Islet of Langerhans (tissue), 1 donor: ENCODE results near the gene RBM47.
"Not testable (repeated sequence)": the region's sequence is repeated elsewhere in the genome, so short reads cannot be mapped to it uniquely, and the experiment has no call there.

Experiments
- FAIRE-seq: peaks from one replicate; lab custom pipeline; 2011; peaks lifted over from hg19 to GRCh38; lab: Jason Lieb, UNC

The RBM47 gene

DNA sequence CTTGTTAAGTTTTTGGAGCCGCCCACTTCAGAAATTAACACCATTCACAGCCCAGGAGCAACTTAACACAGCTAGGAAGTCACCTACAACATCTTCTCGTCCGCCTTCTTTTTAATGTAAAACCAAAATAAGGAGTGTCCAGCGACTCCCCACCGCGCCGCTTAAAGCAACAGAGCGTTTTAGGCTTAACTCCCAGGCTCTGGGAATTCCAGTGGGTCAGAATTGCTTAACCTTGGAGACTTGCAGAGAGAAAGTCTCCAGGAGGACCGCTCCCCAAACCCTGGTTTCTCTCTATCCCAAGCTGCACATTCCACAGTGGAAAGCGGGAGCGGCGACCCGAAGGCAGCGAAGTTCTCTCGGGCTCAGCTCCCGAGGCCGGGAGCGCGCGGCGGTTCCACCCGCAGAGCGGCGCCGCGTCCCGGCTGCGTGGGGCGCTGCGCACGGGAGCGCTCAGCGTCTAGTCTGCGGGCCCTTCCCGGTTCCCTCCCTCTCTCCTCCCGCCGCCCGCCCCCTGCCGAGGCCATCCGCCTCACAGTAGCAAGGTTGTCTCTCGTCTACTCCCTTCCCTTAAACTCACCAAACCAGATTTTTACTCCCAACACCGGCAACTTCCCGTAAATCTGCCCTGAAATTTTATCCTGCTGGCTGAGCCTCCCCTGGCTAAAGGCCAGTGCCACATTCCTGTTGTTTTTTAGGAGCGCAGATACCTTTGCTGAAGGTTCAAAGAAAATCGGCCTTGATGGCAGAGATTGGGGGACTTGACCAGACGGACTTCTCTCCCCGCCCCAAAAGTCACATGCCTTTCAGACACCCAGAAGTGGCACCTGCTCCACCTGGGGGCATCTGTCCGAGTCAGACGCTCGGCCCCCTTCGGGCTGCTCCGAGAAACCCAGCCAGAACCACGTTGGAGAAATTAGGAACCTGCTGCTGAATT lies at the start of gene RBM47:
Gene RBM47 (minus strand): TSS at position 464 of the 934 bp plus-strand sequence. CDS start 190,971 bp downstream, outside the sequence.
- no peak for FAIRE-seq

DNA sequence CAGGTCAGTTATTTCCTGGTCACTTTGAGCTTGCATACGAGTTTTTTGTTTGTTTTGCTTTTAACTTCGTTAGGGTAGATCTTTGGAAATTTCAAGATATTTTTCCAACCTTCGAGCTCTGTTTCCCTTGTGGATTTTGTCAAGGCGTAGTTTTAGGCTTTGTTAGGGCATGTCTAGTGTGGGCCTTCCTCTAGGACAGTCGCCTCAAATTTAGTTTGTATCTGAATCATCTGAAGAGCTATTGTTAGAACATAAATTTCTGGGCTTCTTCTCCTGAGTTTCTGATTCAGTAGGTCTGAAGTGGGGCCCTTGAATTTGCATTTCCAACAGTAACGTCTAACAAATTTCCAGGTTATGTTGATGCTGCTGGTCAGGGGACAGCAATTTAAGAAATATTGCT lies 48.8 kb upstream of the RBM47 start:
- no peak for FAIRE-seq

GRCh38 chr4:40675166-40675565 lies 45.5 kb upstream of the RBM47 start:
- FAIRE-seq: no peak

DNA sequence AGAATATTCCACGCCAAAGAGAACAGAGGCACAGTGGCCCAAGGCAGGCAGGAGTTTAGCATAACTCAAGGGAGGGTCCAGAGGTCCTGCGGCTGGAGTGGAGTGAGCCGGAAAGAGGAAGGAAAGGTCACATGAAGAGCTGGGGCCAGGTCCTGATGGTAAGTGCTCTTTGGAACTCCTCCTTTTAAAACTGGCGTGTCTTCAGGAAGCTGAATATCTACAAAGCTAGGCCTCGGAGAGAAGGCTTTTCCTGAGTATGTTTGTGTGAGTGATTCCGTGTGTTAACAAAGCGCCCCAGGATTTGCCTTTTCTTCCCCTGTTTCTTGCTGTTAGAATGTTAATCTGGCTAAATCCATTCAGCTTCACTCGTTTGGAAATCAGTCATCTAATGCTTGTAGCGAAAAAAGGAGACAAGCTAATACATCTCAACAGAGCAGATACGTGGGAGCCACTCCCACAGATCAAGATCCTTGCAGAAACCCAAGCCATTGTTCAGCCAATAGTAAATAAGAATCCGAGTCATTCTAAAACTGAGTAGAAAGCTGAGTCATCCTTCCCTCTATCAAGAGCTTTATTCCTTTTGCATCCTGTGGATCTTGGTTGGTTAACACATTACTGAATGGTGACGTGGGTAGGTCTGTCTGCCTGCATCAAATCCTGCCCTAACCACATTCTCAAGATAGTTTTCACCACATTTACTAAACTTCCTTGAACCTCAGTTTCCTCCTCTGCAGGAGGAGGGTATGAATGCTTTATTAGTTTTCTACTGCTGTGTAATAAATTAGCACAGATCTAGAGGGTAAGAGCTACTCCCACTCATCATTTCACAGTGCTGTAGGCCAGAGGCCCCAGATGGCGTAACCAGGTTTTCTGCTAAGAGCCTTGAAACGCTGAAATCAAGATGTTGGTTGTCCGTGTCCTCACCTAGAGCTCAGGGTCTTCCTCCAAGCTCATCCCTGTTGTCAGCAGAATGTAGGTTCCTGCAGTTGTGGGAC lies 43.2 kb upstream of the RBM47 start:
- peak; percentile 79 for FAIRE-seq

- FAIRE-seq: no peak
Observed at GRCh38 chr4:40669504-40669903, 39.8 kb upstream of the RBM47 start.

- FAIRE-seq: no peak
Observed at GRCh38 chr4:40665842-40666241, 36.2 kb upstream of the RBM47 start.

DNA sequence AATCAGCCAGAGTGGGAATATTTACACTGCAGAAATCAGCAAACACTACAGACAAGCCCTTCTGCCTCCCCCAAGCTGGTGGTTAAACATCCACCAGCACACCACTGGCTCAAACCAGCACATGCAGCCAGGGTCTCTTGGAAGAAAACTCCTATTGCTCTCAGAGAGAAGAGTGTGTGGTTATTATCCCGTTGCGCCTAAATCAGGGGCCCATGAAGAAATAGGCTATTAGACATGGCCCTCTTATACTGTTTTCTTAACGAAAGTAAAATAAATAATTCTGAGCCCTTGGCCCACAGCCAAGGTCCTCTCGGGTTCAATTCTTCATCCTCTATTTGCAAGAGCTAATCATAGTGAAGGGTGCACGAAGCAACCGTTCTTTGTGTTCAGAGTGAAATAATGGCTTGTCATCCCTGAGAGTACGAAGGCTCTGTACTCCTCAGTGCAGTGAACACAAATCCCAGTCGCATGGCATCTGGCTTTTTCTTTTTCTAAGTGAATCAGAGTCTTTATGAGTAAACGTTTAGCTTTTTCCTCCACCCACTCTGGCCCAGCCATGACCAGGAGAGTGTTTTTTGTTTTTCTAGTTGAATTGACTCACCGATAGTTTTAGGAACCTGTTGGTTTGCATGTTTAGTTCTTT lies 33.4 kb upstream of the RBM47 start:
- FAIRE-seq: peak; percentile 86

- FAIRE-seq: no peak
Observed at GRCh38 chr4:40661803-40662202, 32.1 kb upstream of the RBM47 start.

DNA sequence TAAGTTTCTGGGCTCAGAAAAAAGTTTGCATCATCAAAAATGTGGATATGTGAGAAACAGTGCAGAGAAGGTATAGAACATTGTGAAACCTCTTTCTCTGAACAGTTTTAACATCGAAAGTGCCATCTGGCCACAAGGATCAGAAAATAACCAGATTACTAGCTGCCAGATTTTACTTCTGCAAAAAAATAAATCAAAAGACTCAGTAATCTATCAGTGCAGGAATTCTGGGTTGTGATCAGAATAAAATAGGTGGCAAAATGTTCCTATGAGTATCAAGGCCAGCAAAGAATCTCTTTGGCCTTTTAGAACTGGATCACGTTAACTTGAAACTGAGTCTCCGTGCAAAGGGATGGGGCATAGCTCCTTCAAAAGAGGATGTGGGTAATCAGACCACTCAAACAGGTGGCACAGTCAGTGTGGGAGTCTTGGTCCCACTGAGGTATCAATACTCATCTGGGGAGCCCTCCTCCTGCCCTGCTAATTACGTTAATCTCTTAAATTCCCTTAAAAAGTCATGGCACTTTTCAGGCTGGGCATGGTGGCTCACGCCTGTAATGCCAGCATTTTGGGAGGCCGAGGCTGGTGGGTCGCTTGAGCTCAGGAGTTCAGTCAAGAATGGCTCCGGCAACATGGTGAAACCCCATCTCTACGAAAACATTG lies 26.7 kb upstream of the RBM47 start:
- no peak for FAIRE-seq

GRCh38 chr4:40651280-40651679 lies 21.6 kb upstream of the RBM47 start:
- no peak for FAIRE-seq

DNA sequence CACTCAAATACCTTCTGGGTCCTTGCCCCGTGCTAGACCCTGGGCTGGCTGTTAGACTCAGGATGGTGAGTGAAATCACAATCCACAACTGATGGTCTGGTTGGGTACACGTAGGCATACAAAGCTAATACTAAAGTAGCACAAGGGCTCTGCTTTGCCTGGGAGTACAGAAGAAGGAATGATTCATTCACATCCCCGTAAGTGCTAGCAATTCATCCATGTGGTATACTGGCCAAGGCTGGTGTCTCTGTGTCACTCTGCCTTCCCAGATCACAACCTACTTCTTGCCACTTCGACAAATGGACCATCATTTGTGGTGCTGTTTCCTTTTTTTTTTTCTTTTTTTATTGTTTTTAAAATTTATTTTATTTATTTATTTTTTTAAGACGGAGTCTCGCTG lies 19.7 kb upstream of the RBM47 start:
- no peak for FAIRE-seq

DNA sequence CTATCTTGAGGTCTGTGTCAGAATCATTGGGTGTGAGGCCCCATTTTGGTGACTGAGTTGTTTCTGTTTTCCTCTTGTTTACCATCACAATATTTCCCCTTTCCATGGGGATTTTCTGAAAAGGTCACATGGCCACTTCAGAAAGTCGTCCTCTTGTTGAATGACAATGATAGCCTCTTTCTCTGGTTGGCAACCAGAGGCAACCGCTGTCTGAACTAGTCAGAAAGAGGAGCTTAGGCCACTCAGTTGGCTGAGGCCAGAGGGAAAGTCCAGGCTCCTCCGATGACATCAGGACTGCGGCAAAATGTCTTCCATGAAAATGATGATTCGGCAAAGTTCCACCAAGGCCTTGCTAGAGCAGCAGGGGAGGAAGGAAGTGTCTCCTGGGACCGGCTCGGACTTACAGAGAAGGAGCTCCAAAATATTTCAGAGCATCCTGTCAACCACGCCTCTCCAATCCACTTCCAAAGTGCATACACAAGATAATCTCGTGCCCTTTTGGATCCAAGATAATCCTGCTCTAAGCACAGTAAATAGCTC lies 19.1 kb upstream of the RBM47 start:
- no peak for FAIRE-seq

DNA sequence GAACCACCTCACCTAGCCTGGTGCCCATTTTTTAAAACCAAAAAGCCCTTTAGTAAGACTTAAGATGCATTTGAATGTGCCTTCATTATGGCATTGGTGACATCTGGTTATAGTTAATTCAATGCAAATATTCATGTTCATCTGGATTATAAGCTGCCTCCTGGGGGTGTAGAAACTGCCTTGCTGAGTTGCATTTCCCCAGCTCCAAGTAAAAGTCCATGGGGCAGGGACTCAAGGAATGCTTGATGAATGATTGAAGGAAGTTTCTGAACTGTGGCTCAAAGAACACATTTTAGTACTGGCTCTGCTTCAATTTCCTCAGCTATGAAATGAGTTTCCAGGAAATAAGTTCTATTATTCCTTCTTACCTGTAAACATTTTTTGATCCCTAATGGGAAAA lies 18.5 kb upstream of the RBM47 start:
- no peak for FAIRE-seq

- no peak for FAIRE-seq
Observed at GRCh38 chr4:40645586-40645985, 15.9 kb upstream of the RBM47 start.

- FAIRE-seq: no peak
Observed at GRCh38 chr4:40632080-40632479, 2.4 kb upstream of the RBM47 start.

GRCh38 chr4:40630335-40631021 lies 814 bp upstream of the RBM47 start:
- FAIRE-seq: no peak

DNA sequence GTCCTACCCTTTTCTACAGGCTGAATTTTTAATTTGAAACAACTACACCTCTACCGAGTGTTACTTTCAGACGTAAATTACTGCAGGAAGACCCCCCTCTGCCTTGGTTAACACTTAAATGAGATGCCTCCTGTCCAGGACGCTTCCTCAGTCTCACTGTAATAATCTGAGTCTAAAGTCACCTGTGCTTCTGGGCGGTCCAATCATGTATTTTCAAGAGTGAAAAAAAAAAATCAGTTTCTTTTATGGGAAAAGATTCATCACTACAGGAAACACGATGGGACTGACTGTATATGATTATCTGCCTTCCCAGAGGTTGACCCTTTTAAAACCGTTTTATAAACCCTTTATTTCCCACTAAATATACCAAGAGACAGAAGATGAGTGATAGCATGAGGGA lies 776 bp downstream of the RBM47 start:
- no peak for FAIRE-seq

DNA sequence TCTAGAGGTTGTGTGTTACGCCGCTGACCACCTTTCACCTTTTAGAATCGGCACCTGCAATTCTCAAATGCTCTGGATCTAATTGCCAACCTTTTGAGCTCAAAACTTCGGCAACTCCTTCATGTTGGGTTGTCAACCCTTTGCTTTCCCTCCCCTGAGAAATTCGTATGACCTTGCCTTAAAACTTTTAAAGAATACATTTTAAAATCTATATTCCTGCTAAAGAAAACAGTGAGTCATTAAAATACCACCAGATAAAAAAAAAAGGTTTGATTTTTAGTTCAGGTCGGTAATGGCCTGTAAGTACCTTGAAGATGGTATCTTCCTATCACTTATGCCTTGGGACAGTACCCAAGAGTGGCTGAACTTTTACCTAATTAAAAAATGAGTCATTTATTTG lies 1.3 kb downstream of the RBM47 start:
- not testable (repeated sequence) for FAIRE-seq

- FAIRE-seq: no peak
Observed at GRCh38 chr4:40627540-40627939, 2.1 kb downstream of the RBM47 start.

DNA sequence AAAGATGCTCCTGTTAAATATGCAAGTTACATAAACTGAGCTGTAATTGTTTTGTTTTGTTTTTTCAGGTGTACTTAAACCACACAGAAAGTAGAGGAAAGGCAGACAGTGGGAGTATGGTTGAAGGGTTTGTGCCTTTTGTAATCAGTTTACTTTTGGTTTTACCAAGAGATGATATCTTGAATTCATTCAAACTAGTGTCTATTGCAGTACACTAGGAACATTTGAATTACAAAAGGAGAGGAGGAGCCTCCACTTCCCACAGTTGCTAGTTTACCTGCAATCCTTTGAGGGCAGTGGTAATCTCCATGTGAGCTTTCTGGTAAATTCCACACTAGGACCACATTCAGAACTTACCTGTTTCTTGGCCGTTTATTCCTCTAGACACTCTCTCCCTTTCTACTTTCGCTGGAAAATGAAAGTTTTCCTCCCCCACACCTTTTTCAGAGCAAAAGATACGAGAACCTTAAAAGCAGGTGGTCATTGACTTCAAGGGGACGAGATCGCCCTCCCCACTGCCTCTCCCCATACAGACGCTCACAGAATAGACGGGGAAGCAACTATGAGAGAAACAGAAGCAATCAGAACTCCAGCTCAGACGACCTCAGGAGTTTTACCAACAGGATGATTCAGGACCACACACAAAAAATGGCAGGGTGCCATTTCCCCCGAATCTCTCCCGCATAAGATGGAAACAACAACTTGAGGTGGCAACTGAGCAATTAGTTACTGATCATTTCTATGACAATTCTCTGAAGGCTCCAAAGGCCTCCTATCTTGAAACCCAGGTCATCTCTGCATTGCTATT lies 3.3 kb downstream of the RBM47 start:
- FAIRE-seq: no peak
